ENCODE results near the gene NFATC1.
"Not testable (repeated sequence)": the region's sequence is repeated elsewhere in the genome, so short reads cannot be mapped to it uniquely, and the experiment has no call there.

NFATC1 gene

GRCh38 chr18:79496978-79497637 lies 101.4 kb downstream of the NFATC1 start:
- H3K4me3 ChIP-seq (ENCODE audit: low read depth, low read length) = no peak overlapping the region
- H3K27me3 ChIP-seq (ENCODE audit: insufficient read depth, low read length) = peaks cover 5% of the 10 kb centered on the region
- no peaks in the 10 kb centered on the region for H3K4me1 ChIP-seq (ENCODE audit: control insufficient read depth, insufficient read depth, low read length, unreplicated experiment)
- H3K79me2 ChIP-seq (ENCODE audit: control insufficient read depth, insufficient read depth, low read length, unreplicated experiment) = no peaks in the 10 kb centered on the region
- no peak overlapping the region for H2AFZ ChIP-seq (ENCODE audit: low read length, unreplicated experiment)
- no peak overlapping the region for H3K27ac ChIP-seq (ENCODE audit: low read depth, low read length)
- no peaks in the 10 kb centered on the region for H3K36me3 ChIP-seq (ENCODE audit: insufficient read depth, low read length)

- no peak overlapping the region for H2AFZ ChIP-seq (ENCODE audit: low read length, unreplicated experiment)
- no peak overlapping the region for H3K4me3 ChIP-seq (ENCODE audit: low read depth, low read length)
- H3K27me3 ChIP-seq (ENCODE audit: insufficient read depth, low read length) = peaks cover 5% of the 10 kb centered on the region
- no peaks in the 10 kb centered on the region for H3K36me3 ChIP-seq (ENCODE audit: insufficient read depth, low read length)
- no peak overlapping the region for H3K27ac ChIP-seq (ENCODE audit: low read depth, low read length)
- no peaks in the 10 kb centered on the region for H3K79me2 ChIP-seq (ENCODE audit: control insufficient read depth, insufficient read depth, low read length, unreplicated experiment)
- no peaks in the 10 kb centered on the region for H3K4me1 ChIP-seq (ENCODE audit: control insufficient read depth, insufficient read depth, low read length, unreplicated experiment)
Observed at GRCh38 chr18:79497638-79498081, 101.9 kb downstream of the NFATC1 start.

GRCh38 chr18:79498662-79499061 lies 102.9 kb downstream of the NFATC1 start:
- Histone ChIP-seq H3K27ac (ENCODE audit: low read depth, low read length) (no peak overlapping the region), H3K27me3 (ENCODE audit: insufficient read depth, low read length) (peaks cover 5% of the 10 kb centered on the region), H3K36me3 (ENCODE audit: insufficient read depth, low read length) (no peaks in the 10 kb centered on the region), H3K79me2 (ENCODE audit: control insufficient read depth, insufficient read depth, low read length, unreplicated experiment) (no peaks in the 10 kb centered on the region), H3K4me3 (ENCODE audit: low read depth, low read length) (no peak overlapping the region), H2AFZ (ENCODE audit: low read length, unreplicated experiment) (no peak overlapping the region), H3K4me1 (ENCODE audit: control insufficient read depth, insufficient read depth, low read length, unreplicated experiment) (no peaks in the 10 kb centered on the region)

- H3K4me3 ChIP-seq (ENCODE audit: low read depth, low read length) = no peak overlapping the region
- no peaks in the 10 kb centered on the region for H3K36me3 ChIP-seq (ENCODE audit: insufficient read depth, low read length)
- no peak overlapping the region for H2AFZ ChIP-seq (ENCODE audit: low read length, unreplicated experiment)
- no peaks in the 10 kb centered on the region for H3K79me2 ChIP-seq (ENCODE audit: control insufficient read depth, insufficient read depth, low read length, unreplicated experiment)
- no peaks in the 10 kb centered on the region for H3K4me1 ChIP-seq (ENCODE audit: control insufficient read depth, insufficient read depth, low read length, unreplicated experiment)
- H3K27me3 ChIP-seq (ENCODE audit: insufficient read depth, low read length) = peaks cover 5% of the 10 kb centered on the region
- no peak overlapping the region for H3K27ac ChIP-seq (ENCODE audit: low read depth, low read length)
Observed at GRCh38 chr18:79501006-79501405, 105.3 kb downstream of the NFATC1 start.

GRCh38 chr18:79502782-79503181 lies 107.1 kb downstream of the NFATC1 start:
- Histone ChIP-seq H3K36me3 (ENCODE audit: insufficient read depth, low read length) (no peaks in the 10 kb centered on the region), H3K27ac (ENCODE audit: low read depth, low read length) (no peak overlapping the region), H3K27me3 (ENCODE audit: insufficient read depth, low read length) (peaks cover 5% of the 10 kb centered on the region), H3K4me1 (ENCODE audit: control insufficient read depth, insufficient read depth, low read length, unreplicated experiment) (peaks cover 8% of the 10 kb centered on the region), H2AFZ (ENCODE audit: low read length, unreplicated experiment) (no peak overlapping the region), H3K79me2 (ENCODE audit: control insufficient read depth, insufficient read depth, low read length, unreplicated experiment) (no peaks in the 10 kb centered on the region), H3K4me3 (ENCODE audit: low read depth, low read length) (no peak overlapping the region)

GRCh38 chr18:79503406-79503805 lies 107.7 kb downstream of the NFATC1 start:
- Histone ChIP-seq H3K4me1 (ENCODE audit: control insufficient read depth, insufficient read depth, low read length, unreplicated experiment) (peaks cover 8% of the 10 kb centered on the region), H2AFZ (ENCODE audit: low read length, unreplicated experiment) (no peak overlapping the region), H3K4me3 (ENCODE audit: low read depth, low read length) (no peak overlapping the region), H3K79me2 (ENCODE audit: control insufficient read depth, insufficient read depth, low read length, unreplicated experiment) (no peaks in the 10 kb centered on the region), H3K27ac (ENCODE audit: low read depth, low read length) (no peak overlapping the region), H3K27me3 (ENCODE audit: insufficient read depth, low read length) (peaks cover 5% of the 10 kb centered on the region), H3K36me3 (ENCODE audit: insufficient read depth, low read length) (no peaks in the 10 kb centered on the region)

- Histone ChIP-seq H3K27ac (ENCODE audit: low read depth, low read length) (no peak overlapping the region), H2AFZ (ENCODE audit: low read length, unreplicated experiment) (no peak overlapping the region)
Observed at GRCh38 chr18:79504034-79504433, 108.3 kb downstream of the NFATC1 start.

GRCh38 chr18:79504495-79504894 lies 108.8 kb downstream of the NFATC1 start:
- not testable (repeated sequence) for H3K79me2 ChIP-seq (ENCODE audit: control insufficient read depth, insufficient read depth, low read length, unreplicated experiment); H2AFZ ChIP-seq (ENCODE audit: low read length, unreplicated experiment); H3K27ac ChIP-seq (ENCODE audit: low read depth, low read length); H3K36me3 ChIP-seq (ENCODE audit: insufficient read depth, low read length); H3K27me3 ChIP-seq (ENCODE audit: insufficient read depth, low read length); H3K4me1 ChIP-seq (ENCODE audit: control insufficient read depth, insufficient read depth, low read length, unreplicated experiment); H3K4me3 ChIP-seq (ENCODE audit: low read depth, low read length)

More at GRCh38 chr18:79504034-79504433, 108.3 kb downstream of the NFATC1 start:
- Histone ChIP-seq H3K4me3 (ENCODE audit: low read depth, low read length) (no peak overlapping the region), H3K79me2 (ENCODE audit: control insufficient read depth, insufficient read depth, low read length, unreplicated experiment) (no peaks in the 10 kb centered on the region), H3K27me3 (ENCODE audit: insufficient read depth, low read length) (peaks cover 2% of the 10 kb centered on the region), H3K36me3 (ENCODE audit: insufficient read depth, low read length) (no peaks in the 10 kb centered on the region), H3K4me1 (ENCODE audit: control insufficient read depth, insufficient read depth, low read length, unreplicated experiment) (peaks cover 8% of the 10 kb centered on the region)

GRCh38 chr18:79505465-79505864 lies 109.7 kb downstream of the NFATC1 start:
- H3K36me3 ChIP-seq (ENCODE audit: insufficient read depth, low read length); H3K4me3 ChIP-seq (ENCODE audit: low read depth, low read length); H3K79me2 ChIP-seq (ENCODE audit: control insufficient read depth, insufficient read depth, low read length, unreplicated experiment); H3K4me1 ChIP-seq (ENCODE audit: control insufficient read depth, insufficient read depth, low read length, unreplicated experiment); H3K27ac ChIP-seq (ENCODE audit: low read depth, low read length); H3K27me3 ChIP-seq (ENCODE audit: insufficient read depth, low read length); H2AFZ ChIP-seq (ENCODE audit: low read length, unreplicated experiment): not testable (repeated sequence)

- 0 out of 2 replicates have a peak overlapping the region, but pooled peaks have one; percentile 6 for H3K27ac ChIP-seq (ENCODE audit: low read depth, low read length)
- H3K79me2 ChIP-seq (ENCODE audit: control insufficient read depth, insufficient read depth, low read length, unreplicated experiment) = no peaks in the 10 kb centered on the region
- no peaks in the 10 kb centered on the region for H3K27me3 ChIP-seq (ENCODE audit: insufficient read depth, low read length)
- no peak overlapping the region for H3K4me3 ChIP-seq (ENCODE audit: low read depth, low read length)
- H2AFZ ChIP-seq (ENCODE audit: low read length, unreplicated experiment) = peak overlapping the region; percentile 89
- peaks cover 8% of the 10 kb centered on the region for H3K4me1 ChIP-seq (ENCODE audit: control insufficient read depth, insufficient read depth, low read length, unreplicated experiment)
- no peaks in the 10 kb centered on the region for H3K36me3 ChIP-seq (ENCODE audit: insufficient read depth, low read length)
Observed at GRCh38 chr18:79506191-79507075, 110.7 kb downstream of the NFATC1 start.

All from ACC112 (cell line).